Prostate gland (tissue), 2 donors: ENCODE measurements around the gene RBM33. TPM values are rescaled to one million over a fixed set of nuclear protein-coding genes. Genes with fewer than 3 reads are reported as not detected.

Source experiments
- DNase-seq: peaks from one replicate; pipeline ENCODE4 v3.0.0-alpha.2; 2019; ENCODE audit warnings: low spot score
- H3K27ac ChIP-seq, 2 donors: fragments of 200-600 bp; sonication (generic); 2 replicates each; pipeline ENCODE4 v1.5.1; 2017 to 2019
- H3K27me3 ChIP-seq: fragments of 200-600 bp; sonication (generic); replicated peaks from 2 replicates; pipeline ENCODE4 v1.5.1; 2019; ENCODE audit not compliant: insufficient read depth
- H3K36me3 ChIP-seq, 2 donors: fragments of 200-600 bp; sonication (generic); 1 replicate in 1 of 2; 2 replicates in 1 of 2; pipeline versions ENCODE4 v1.5.1 to v1.8.1; 2017 to 2019
- H3K4me1 ChIP-seq: fragments of 200-600 bp; sonication (generic); replicated peaks from 2 replicates; pipeline ENCODE4 v1.5.1; 2019
- H3K4me3 ChIP-seq, 2 donors: fragments of 200-600 bp; sonication (generic); 2 replicates each; pipeline ENCODE4 v1.5.1; 2017 to 2019
- H3K9me3 ChIP-seq: fragments of 200-600 bp; sonication (generic); 2 replicates; pipeline ENCODE4 v1.5.1; 2017
- CTCF ChIP-seq, 4 experiments: fragments of 200-600 bp in 2 of 4; fragments of 450-650 bp in 2 of 4; sonication (generic) in 2 of 4; IDR thresholded peaks; 1 replicate in 3 of 4; 2 replicates in 1 of 4; pipeline ENCODE4 v1.5.1; 2016 to 2019; ENCODE audit warnings: antibody characterized with exemption in 4 of 4, mild to moderate bottlenecking in 2 of 4, moderate library complexity in 2 of 4
- POLR2A ChIP-seq: fragments of 450-650 bp; IDR thresholded peaks from one replicate; pipeline ENCODE4 v1.6.1; 2016; ENCODE audit warnings: antibody characterized with exemption, mild to moderate bottlenecking
- POLR2AphosphoS5 ChIP-seq: sonication (generic); formaldehyde crosslinking; IDR thresholded peaks from one replicate; pipeline ENCODE4 v1.6.1; 2017; ENCODE audit warnings: antibody characterized with exemption
- WGBS: methylation state at CpG from one replicate; pipeline ENCODE4 v1.1.5; 2018; 5-methylcytosine and 5-hydroxymethylcytosine counted together
- intact Hi-C: fragments of 100-400 bp; cut with DNase I; formaldehyde crosslinking; loops from one replicate; pipeline ENCODE4 v1.14.2; 2022
- total RNA-seq, 2 donors: library from RNA; depleted of rRNA; stranded (reverse); fragments of >200 nt; gene quantifications; one replicate each; pipeline ENCODE4 v1.1.0, GENCODE V29; 2016

RBM33 gene
- total RNA-seq, 2 donors from 2014 or later: 33.2 to 82.9 TPM

GRCh38 chr7:155624412-155624811 is 20.0 kb upstream of the RBM33 start:
- Histone ChIP-seq H3K36me3 (no peaks in the 10 kb centered on the region), H3K4me1 (no peaks in the 10 kb centered on the region), H3K4me3 (no peak overlapping the region), H3K9me3 (no peaks in the 10 kb centered on the region), H3K27ac (no peak overlapping the region), H3K27me3 (no peaks in the 10 kb centered on the region)
- intact Hi-C loops: no loop called here
- 80% methylated on average over 6 of the region's 6 CpGs for WGBS
- TF ChIP-seq CTCF (IDR thresholded peaks at IDR 0.05) (no peak), POLR2AphosphoS5 (no peak), POLR2A (no peak)
- DNase-seq: no peak

- no peak for DNase-seq
- H3K36me3 ChIP-seq: no peaks in the 10 kb centered on the region
- WGBS: 52% methylated on average over 4 of the region's 4 CpGs
- no peaks in the 10 kb centered on the region for H3K4me1 ChIP-seq
- intact Hi-C loops: no loop called here
- H3K27ac ChIP-seq: no peak overlapping the region
- no peaks in the 10 kb centered on the region for H3K27me3 ChIP-seq
- no peak overlapping the region for H3K4me3 ChIP-seq
- TF ChIP-seq POLR2AphosphoS5 (no peak), POLR2A (no peak), CTCF (IDR thresholded peaks at IDR 0.05) (no peak)
- no peaks in the 10 kb centered on the region for H3K9me3 ChIP-seq
Measured at GRCh38 chr7:155625557-155625956, 18.9 kb upstream of the RBM33 start.

- TF ChIP-seq POLR2AphosphoS5 (no peak), POLR2A (no peak), CTCF (IDR thresholded peaks at IDR 0.05) (no peak)
- Histone ChIP-seq H3K4me3 (no peak overlapping the region), H3K9me3 (no peaks in the 10 kb centered on the region), H3K27me3 (no peaks in the 10 kb centered on the region), H3K36me3 (no peaks in the 10 kb centered on the region), H3K4me1 (no peaks in the 10 kb centered on the region), H3K27ac (no peak overlapping the region)
- 100% methylated on average over 1 of the region's 1 CpG for WGBS
- DNase-seq: no peak
- intact Hi-C loops: no loop called here
Measured at GRCh38 chr7:155629171-155629570, 15.3 kb upstream of the RBM33 start.

- Histone ChIP-seq H3K9me3 (no peaks in the 10 kb centered on the region), H3K4me1 (no peaks in the 10 kb centered on the region), H3K36me3 (no peaks in the 10 kb centered on the region), H3K27me3 (no peaks in the 10 kb centered on the region), H3K4me3 (no peak overlapping the region), H3K27ac (no peak overlapping the region)
- intact Hi-C loops: no loop called here
- no peak for DNase-seq
- TF ChIP-seq CTCF (IDR thresholded peaks at IDR 0.05) (no peak), POLR2AphosphoS5 (no peak), POLR2A (no peak)
- WGBS: 75% methylated on average over 3 of the region's 3 CpGs
Measured at GRCh38 chr7:155631155-155631554, 13.3 kb upstream of the RBM33 start.

- TF ChIP-seq POLR2A (no peak), CTCF (IDR thresholded peaks at IDR 0.05) (no peak)
- H3K36me3 ChIP-seq: no peaks in the 10 kb centered on the region
- H3K27ac ChIP-seq: no peak overlapping the region
- DNase-seq: no peak
- intact Hi-C loops: no loop called here
- no peak overlapping the region for H3K4me3 ChIP-seq
- whole genome bisulfite sequencing: 93% methylated on average over 3 of the region's 3 CpGs
- H3K4me1 ChIP-seq: no peaks in the 10 kb centered on the region
- no peaks in the 10 kb centered on the region for H3K9me3 ChIP-seq
- no peaks in the 10 kb centered on the region for H3K27me3 ChIP-seq
Measured at GRCh38 chr7:155635817-155636216, 8.6 kb upstream of the RBM33 start.
